Tibial artery (tissue), 4 donors: ENCODE results near the gene COMT.
"Not testable (repeated sequence)": the region's sequence is repeated elsewhere in the genome, so short reads cannot be mapped to it uniquely, and the experiment has no call there.

ENCODE experiments used
- DNase-seq, 2 donors: peaks; one replicate each; pipeline ENCODE4 v3.0.0-alpha.2; 2019
- H3K27ac ChIP-seq, 2 donors: fragments of 200-600 bp; sonication (generic) in 1 of 2; 1 replicate in 1 of 2; 2 replicates in 1 of 2; pipeline ENCODE4 v1.5.1; 2018 to 2019; ENCODE audit warnings: mild to moderate bottlenecking in 1 of 2
- H3K27me3 ChIP-seq, 2 donors: fragments of 200-600 bp; sonication (generic) in 1 of 2; one replicate each; pipeline versions ENCODE4 v1.5.1 to v1.6.0; 2016 to 2019
- H3K36me3 ChIP-seq, 3 donors: fragments of 200-600 bp; sonication (generic) in 2 of 3; one replicate each; pipeline ENCODE4 v1.5.1; 2016 to 2019; ENCODE audit warnings: mild to moderate bottlenecking in 2 of 3
- H3K4me1 ChIP-seq, 4 donors: fragments of 200-600 bp; sonication (generic) in 2 of 4; 1 replicate in 3 of 4; 2 replicates in 1 of 4; pipeline ENCODE4 v1.5.1; 2016 to 2019
- H3K4me3 ChIP-seq, 2 donors: fragments of 200-600 bp; sonication (generic) in 1 of 2; 1 replicate in 1 of 2; 2 replicates in 1 of 2; pipeline ENCODE4 v1.5.1; 2018 to 2019; ENCODE audit warnings: mild to moderate bottlenecking in 2 of 2
- H3K9me3 ChIP-seq, 3 donors: fragments of 200-600 bp; sonication (generic) in 1 of 3; one replicate each; pipeline ENCODE4 v1.5.1; 2016 to 2019
- intact Hi-C: fragments of 100-400 bp; cut with DNase I; formaldehyde crosslinking; loops from one replicate; pipeline ENCODE4 v1.15.0; 2023; ENCODE audit warnings: low total_unique reads
- TF ChIP-seq, protein P1 (sequence below), 2 experiments: fragments of 200-600 bp in 1 of 2; fragments of 450-650 bp in 1 of 2; IDR thresholded peaks; one replicate each; pipeline ENCODE4 v1.5.1; 2017 to 2019; ENCODE audit warnings: antibody characterized with exemption in 2 of 2, mild to moderate bottlenecking in 1 of 2, moderate library complexity in 1 of 2

The COMT gene

DNA sequence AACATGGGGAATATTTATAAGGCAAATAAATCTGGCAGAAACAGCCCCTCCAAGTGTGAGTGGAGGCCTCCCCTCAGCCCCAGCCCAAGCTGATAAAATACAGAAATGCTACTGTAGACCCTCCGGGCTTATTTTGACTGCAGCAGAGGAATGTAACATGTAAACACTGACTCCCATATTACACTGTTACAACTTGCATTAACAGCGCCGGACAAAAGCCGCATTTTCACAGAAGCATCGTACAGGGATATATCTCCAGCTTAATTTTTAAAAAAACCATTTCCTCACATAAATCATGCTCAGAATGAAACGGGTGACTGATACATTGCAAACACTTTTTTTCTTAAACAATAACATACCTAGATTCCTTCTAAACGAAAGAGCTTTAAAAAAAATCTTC, 36.6 kb upstream of the COMT start:
- intact Hi-C loops: no loop called here
- H3K27ac ChIP-seq: no peak overlapping the region

DNA sequence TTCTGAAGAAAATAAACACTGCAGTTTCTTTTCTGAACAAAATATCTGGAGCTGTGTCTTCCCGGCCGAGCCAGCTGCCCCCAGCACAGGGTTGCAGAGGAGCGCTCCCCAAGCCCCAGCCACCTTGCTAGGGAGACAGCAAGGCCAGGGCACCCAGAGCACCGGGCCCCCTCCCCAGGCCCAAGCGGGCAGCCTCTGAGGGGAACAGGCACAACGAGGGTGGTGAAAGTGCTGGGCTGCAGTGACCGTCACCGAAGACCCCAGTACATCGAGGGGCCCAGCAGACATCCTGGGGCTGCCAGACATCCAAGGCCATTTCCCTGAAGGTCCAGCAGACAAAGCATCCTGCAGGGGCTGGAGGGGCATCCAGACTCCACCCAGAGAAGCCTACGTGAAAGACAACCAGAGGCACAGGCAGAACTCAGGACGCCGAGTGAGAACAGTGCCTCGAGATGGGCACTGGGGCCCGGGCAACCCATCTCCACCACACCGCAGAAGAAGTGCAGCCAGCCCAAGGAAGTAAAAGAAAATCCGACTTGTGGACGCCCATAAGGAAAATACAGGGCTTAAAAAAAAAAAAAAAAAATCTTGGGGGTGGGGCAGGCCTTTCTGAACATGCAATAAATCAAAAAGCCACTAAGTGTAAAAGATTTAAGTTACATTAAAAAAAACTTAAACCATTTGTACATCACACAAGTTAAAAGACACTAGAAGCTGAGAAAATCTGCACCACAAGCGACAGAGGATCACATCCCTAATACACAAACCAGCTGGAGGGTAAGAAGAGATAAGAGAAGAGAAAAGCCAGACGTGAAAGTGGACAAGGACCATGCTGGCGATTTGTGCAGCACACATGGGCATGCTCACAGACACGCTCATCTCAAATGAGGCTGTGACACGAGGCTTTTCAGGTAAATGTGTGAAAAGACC, 36.0 kb upstream of the COMT start:
- no peak overlapping the region for H3K27ac ChIP-seq
- no peaks in the 10 kb centered on the region for H3K27me3 ChIP-seq
- TF ChIP-seq, protein P1, sequence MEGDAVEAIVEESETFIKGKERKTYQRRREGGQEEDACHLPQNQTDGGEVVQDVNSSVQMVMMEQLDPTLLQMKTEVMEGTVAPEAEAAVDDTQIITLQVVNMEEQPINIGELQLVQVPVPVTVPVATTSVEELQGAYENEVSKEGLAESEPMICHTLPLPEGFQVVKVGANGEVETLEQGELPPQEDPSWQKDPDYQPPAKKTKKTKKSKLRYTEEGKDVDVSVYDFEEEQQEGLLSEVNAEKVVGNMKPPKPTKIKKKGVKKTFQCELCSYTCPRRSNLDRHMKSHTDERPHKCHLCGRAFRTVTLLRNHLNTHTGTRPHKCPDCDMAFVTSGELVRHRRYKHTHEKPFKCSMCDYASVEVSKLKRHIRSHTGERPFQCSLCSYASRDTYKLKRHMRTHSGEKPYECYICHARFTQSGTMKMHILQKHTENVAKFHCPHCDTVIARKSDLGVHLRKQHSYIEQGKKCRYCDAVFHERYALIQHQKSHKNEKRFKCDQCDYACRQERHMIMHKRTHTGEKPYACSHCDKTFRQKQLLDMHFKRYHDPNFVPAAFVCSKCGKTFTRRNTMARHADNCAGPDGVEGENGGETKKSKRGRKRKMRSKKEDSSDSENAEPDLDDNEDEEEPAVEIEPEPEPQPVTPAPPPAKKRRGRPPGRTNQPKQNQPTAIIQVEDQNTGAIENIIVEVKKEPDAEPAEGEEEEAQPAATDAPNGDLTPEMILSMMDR (IDR thresholded peaks at IDR 0.05): no peak
- H3K36me3 ChIP-seq: peaks cover 12 to 79% (median 31%) of the 10 kb centered on the region in 3 donors
- no peak for DNase-seq
- intact Hi-C loops: no loop called here
- no peak overlapping the region for H3K4me3 ChIP-seq
- H3K4me1 ChIP-seq: no peaks in the 10 kb centered on the region
- H3K9me3 ChIP-seq: no peaks in the 10 kb centered on the region

More for the DNA sequence above, 36.6 kb upstream of the COMT start:
- Histone ChIP-seq H3K36me3 (peaks cover 12 to 78% (median 27%) of the 10 kb centered on the region in 3 donors), H3K27me3 (no peaks in the 10 kb centered on the region), H3K4me3 (no peak overlapping the region), H3K9me3 (no peaks in the 10 kb centered on the region), H3K4me1 (no peaks in the 10 kb centered on the region)
- DNase-seq: no peak
- TF ChIP-seq, protein P1 (IDR thresholded peaks at IDR 0.05): no peak

DNA sequence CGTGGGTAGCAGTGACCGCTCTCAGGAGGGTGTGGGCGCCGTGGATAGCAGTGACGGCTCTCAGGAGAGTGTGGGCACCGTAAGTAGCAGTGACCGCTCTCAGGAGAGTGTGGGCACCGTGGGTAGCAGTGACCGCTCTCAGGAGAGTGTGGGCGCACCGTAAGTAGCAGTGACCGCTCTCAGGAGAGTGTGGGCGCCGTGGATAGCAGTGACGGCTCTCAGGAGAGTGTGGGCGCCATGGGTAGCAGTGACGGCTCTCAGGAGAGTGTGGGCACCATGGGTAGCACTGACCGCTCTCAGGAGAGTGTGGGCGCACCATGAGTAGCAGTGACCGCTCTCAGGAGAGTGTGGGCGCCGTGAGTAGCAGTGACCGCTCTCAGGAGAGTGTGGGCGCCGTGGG, 34.7 kb upstream of the COMT start:
- H3K4me1 ChIP-seq, intact Hi-C loops, H3K4me3 ChIP-seq, H3K27ac ChIP-seq, DNase-seq, H3K27me3 ChIP-seq, H3K9me3 ChIP-seq: not testable (repeated sequence)
- peaks cover 18 to 77% (median 31%) of the 10 kb centered on the region in 3 donors for H3K36me3 ChIP-seq

DNA sequence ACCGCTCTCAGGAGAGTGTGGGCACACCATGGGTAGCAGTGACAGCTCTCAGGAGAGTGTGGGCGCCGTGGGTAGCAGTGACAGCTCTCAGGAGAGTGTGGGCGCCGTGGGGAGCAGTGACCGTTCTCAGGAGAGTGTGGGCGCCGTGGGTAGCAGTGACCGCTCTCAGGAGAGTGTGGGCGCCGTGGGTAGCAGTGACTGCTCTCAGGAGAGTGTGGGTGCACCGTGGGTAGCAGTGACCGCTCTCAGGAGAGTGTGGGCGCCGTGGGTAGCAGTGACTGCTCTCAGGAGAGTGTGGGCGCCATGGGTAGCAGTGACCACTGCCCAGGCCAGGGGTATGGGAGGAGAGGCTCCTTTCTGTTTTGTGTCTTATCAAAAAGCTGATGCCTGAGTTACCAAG, 33.7 kb upstream of the COMT start:
- intact Hi-C loops: loop anchor here (2.0 kb wide), 1 partner anchor 177 kb away; no protein-coding TSS in a partner anchor
- H3K4me3 ChIP-seq, DNase-seq, H3K27me3 ChIP-seq, H3K9me3 ChIP-seq, H3K27ac ChIP-seq, H3K4me1 ChIP-seq: not testable (repeated sequence)
- peaks cover 11 to 79% (median 38%) of the 10 kb centered on the region in 3 donors for H3K36me3 ChIP-seq

DNA sequence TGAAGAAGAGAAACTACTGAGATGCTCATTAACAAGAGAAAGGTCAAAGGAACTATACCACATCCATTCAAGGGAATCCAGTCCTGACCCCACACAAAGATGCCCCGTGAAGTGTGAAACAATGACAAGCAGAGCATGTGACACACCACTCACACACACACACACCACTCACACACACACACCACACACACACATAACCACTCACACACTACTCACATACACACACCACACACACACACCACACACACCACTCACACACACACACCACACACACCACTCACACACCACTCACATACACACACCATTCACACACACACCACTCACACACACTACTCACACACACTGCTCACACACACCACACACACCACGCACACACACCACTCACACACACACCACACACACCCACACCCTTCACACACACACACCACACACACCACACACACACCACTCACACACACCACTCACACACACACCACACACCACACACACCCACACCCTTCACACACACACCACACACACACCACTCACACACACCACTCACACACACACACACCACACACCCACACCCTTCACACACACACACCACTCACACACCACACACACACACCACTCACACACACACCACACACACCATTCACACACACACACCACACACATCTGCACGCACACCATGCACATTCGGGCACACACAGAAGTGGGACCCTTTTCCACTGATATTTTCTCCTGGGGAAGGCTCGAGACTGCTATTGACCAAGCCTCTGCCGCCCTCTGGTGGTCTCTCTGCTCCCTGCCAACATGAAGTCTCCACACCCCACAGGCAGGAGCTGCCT, 32.0 kb upstream of the COMT start:
- H3K4me1 ChIP-seq: no peaks in the 10 kb centered on the region
- no peak overlapping the region for H3K27ac ChIP-seq
- TF ChIP-seq, protein P1 (IDR thresholded peaks at IDR 0.05): peak; percentile 86 to 95
- no peaks in the 10 kb centered on the region for H3K9me3 ChIP-seq
- H3K27me3 ChIP-seq: no peaks in the 10 kb centered on the region
- intact Hi-C loops: loop anchor here (2.0 kb wide), 1 partner anchor 179 kb away; no protein-coding TSS in a partner anchor
- no peak overlapping the region for H3K4me3 ChIP-seq
- DNase-seq: peak; percentile 86 to 88
- peaks cover 23 to 85% (median 53%) of the 10 kb centered on the region in 3 donors for H3K36me3 ChIP-seq

DNA sequence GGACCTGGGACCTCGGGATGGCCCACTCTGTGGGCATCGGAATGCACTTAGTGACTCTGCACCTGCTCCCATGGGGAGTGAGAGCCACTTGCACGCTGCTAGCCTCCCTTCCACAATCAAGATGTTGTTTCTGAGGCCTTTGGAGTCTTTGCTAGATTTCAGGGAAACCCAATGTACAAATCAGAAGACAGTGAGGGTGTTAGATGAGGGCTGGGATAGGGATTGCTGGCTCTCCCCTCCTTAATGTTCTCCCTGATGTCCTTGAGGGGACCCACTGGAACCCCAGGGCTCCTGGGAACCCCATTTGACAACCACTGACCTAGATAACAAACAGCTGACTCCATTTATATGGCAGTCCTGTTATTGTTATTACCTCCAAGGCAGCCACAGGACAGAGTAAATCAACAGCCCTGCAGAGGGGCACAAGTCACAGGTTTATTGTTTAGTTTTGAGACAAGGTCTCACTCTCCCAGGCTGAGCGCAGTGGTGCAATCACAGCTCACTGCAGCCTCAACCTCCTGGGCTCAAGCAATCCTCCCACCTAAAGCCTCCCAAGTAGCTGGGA, 31.3 kb upstream of the COMT start:
- Histone ChIP-seq H3K4me3 (no peak overlapping the region), H3K9me3 (no peaks in the 10 kb centered on the region), H3K36me3 (peaks cover 30 to 85% (median 59%) of the 10 kb centered on the region in 3 donors), H3K4me1 (no peaks in the 10 kb centered on the region), H3K27me3 (no peaks in the 10 kb centered on the region), H3K27ac (no peak overlapping the region)
- TF ChIP-seq, protein P1 (IDR thresholded peaks at IDR 0.05): no peak
- intact Hi-C loops: no loop called here
- DNase-seq: no peak
